Superior temporal gyrus (tissue), 1 donor: ENCODE data around the gene ZEB1.

Source experiments
- DNase-seq: peaks from one replicate; pipeline ENCODE4 v3.0.0-alpha.2; 2016; ENCODE audit errors: extremely low spot score

ZEB1 gene

GRCh38 chr10:31318854-31319601, at the start of gene ZEB1:
TSS of gene ZEB1 (plus strand) at chr10:31319216. CDS start at chr10:31319235, 19 bp downstream.
- peak; percentile 56 for DNase-seq

GRCh38 chr10:31270954-31271353, 48.1 kb upstream of the ZEB1 start:
- no peak for DNase-seq

- no peak for DNase-seq
Observed at GRCh38 chr10:31272841-31273240, 46.2 kb upstream of the ZEB1 start.

- no peak for DNase-seq
Observed at GRCh38 chr10:31273789-31274188, 45.2 kb upstream of the ZEB1 start.

- no peak for DNase-seq
Observed at GRCh38 chr10:31274310-31274709, 44.7 kb upstream of the ZEB1 start.

- no peak for DNase-seq
Observed at GRCh38 chr10:31278279-31278941, 40.6 kb upstream of the ZEB1 start.

- DNase-seq: no peak
Observed at GRCh38 chr10:31280972-31281371, 38.0 kb upstream of the ZEB1 start.

GRCh38 chr10:31288001-31288400, 31.0 kb upstream of the ZEB1 start:
- no peak for DNase-seq

- no peak for DNase-seq
Observed at GRCh38 chr10:31288962-31289361, 30.1 kb upstream of the ZEB1 start.

GRCh38 chr10:31290386-31290785, 28.6 kb upstream of the ZEB1 start:
- no peak for DNase-seq

- DNase-seq: no peak
Observed at GRCh38 chr10:31291123-31291522, 27.9 kb upstream of the ZEB1 start.

- no peak for DNase-seq
Observed at GRCh38 chr10:31294558-31294957, 24.5 kb upstream of the ZEB1 start.

GRCh38 chr10:31296754-31297153, 22.3 kb upstream of the ZEB1 start:
- DNase-seq: no peak

GRCh38 chr10:31299119-31299518, 19.9 kb upstream of the ZEB1 start:
- no peak for DNase-seq

- DNase-seq: no peak
Observed at GRCh38 chr10:31303212-31303611, 15.8 kb upstream of the ZEB1 start.

- DNase-seq: no peak
Observed at GRCh38 chr10:31304291-31304970, 14.6 kb upstream of the ZEB1 start.

GRCh38 chr10:31313396-31313795, 5.6 kb upstream of the ZEB1 start:
- DNase-seq: no peak

- no peak for DNase-seq
Observed at GRCh38 chr10:31314256-31315150, 4.5 kb upstream of the ZEB1 start.

GRCh38 chr10:31315453-31315852, 3.6 kb upstream of the ZEB1 start:
- no peak for DNase-seq

- DNase-seq: no peak
Observed at GRCh38 chr10:31317171-31317570, 1.8 kb upstream of the ZEB1 start.

- no peak for DNase-seq
Observed at GRCh38 chr10:31317652-31318381, 1.2 kb upstream of the ZEB1 start.
